HepG2 (cell line): Measurements from ENCODE around the gene KANK3. TPM values are rescaled to one million over a fixed set of nuclear protein-coding genes. Genes with fewer than 3 reads are reported as not detected.

ENCODE experiments used
- CEBPG ChIP-seq: IDR thresholded peaks from 2 replicates; pipeline ENCODE4 v1.6.1; 2016
- GABPA ChIP-seq, 2 experiments: IDR thresholded peaks; 2 replicates each; pipeline ENCODE4 v1.6.1; 2011 to 2016; ENCODE audit warnings: low read depth in 2 of 2, low read length in 1 of 2, missing biosample characterization in 1 of 2, missing genetic modification characterization in 1 of 2
- HMGXB4 ChIP-seq, 2 experiments: sonication (generic) in 1 of 2; formaldehyde crosslinking in 1 of 2; IDR thresholded peaks; 2 replicates each; pipeline versions ENCODE4 v1.4.0 to v1.6.1; 2018 to 2020; ENCODE audit warnings: missing genetic modification reagents in 2 of 2, borderline replicate concordance in 1 of 2, low read depth in 1 of 2, mild to moderate bottlenecking in 1 of 2, missing biosample characterization in 1 of 2
- HNRNPK ChIP-seq: fragments of 200-400 bp; formaldehyde crosslinking; IDR thresholded peaks from 2 replicates; pipeline ENCODE4 v1.6.1; 2018; ENCODE audit warnings: low read length, low read depth, moderate library complexity, mild to moderate bottlenecking; ENCODE audit not compliant: poor library complexity, severe bottlenecking
- KMT2A ChIP-seq: sonication (generic); formaldehyde crosslinking; IDR thresholded peaks from 2 replicates; pipeline ENCODE4 v1.4.0; 2020; ENCODE audit warnings: missing genetic modification reagents
- NAIF1 ChIP-seq: sonication (generic); formaldehyde crosslinking; IDR thresholded peaks from 2 replicates; pipeline ENCODE4 v1.5.0; 2020; ENCODE audit warnings: mild to moderate bottlenecking, missing genetic modification reagents, borderline replicate concordance
- NFE2L1 ChIP-seq: sonication (generic); formaldehyde crosslinking; IDR thresholded peaks from 2 replicates; pipeline ENCODE4 v1.4.0; 2020; ENCODE audit warnings: missing genetic modification reagents, mild to moderate bottlenecking, borderline replicate concordance
- SAP130 ChIP-seq: IDR thresholded peaks from 2 replicates; pipeline ENCODE4 v1.6.1; 2016; ENCODE audit warnings: low read depth
- SP5 ChIP-seq: IDR thresholded peaks from 2 replicates; pipeline ENCODE4 v1.6.1; 2016; ENCODE audit warnings: low read depth, borderline replicate concordance
- SRSF1 ChIP-seq: fragments of 200-400 bp; formaldehyde crosslinking; optimal IDR thresholded peaks from 2 replicates; pipeline ENCODE3; 2017; ENCODE audit warnings: mild to moderate bottlenecking, low read depth, low read length, moderate library complexity
- WIZ ChIP-seq: sonication (generic); formaldehyde crosslinking; IDR thresholded peaks from 2 replicates; pipeline ENCODE4 v1.5.1; 2020; ENCODE audit warnings: mild to moderate bottlenecking, missing genetic modification reagents
- ZEB1 ChIP-seq: IDR thresholded peaks from 2 replicates; pipeline ENCODE4 v1.6.1; 2012; ENCODE audit warnings: mild to moderate bottlenecking, low read depth, inconsistent platforms; ENCODE audit not compliant: insufficient replicate concordance
- ZNF142 ChIP-seq: sonication (generic); formaldehyde crosslinking; IDR thresholded peaks from 2 replicates; pipeline ENCODE4 v1.4.0; 2020; ENCODE audit warnings: missing genetic modification reagents
- ZNF430 ChIP-seq: sonication (generic); formaldehyde crosslinking; IDR thresholded peaks from 2 replicates; pipeline ENCODE4 v1.9.0; 2021; ENCODE audit warnings: mild to moderate bottlenecking, missing genetic modification reagents
- ZNF724P ChIP-seq: sonication (generic); formaldehyde crosslinking; IDR thresholded peaks from 2 replicates; pipeline ENCODE4 v1.8.0; 2022; ENCODE audit warnings: missing genetic modification reagents, borderline replicate concordance
- ZNF83 ChIP-seq: sonication (generic); formaldehyde crosslinking; IDR thresholded peaks from 2 replicates; pipeline ENCODE4 v1.4.0; 2020; ENCODE audit warnings: missing genetic modification reagents, mild to moderate bottlenecking, borderline replicate concordance
- polyA plus RNA-seq, 8 experiments: library from polyadenylated mRNA; depleted of rRNA in 3 of 8; stranded (reverse) in 7 of 8; unstranded in 1 of 8; fragments of >200 nt; fragmentation: Illumina TruSeq in 4 of 8; extraction: Trizol in 4 of 8; gene quantifications; 2 replicates each; pipeline versions ENCODE4 v1.2.1 to v1.2.3, GENCODE V29; 2011 to 2016; ENCODE audit warnings: low read depth in 4 of 8, missing spikeins in 1 of 8, mixed read lengths in 1 of 8; ENCODE audit not compliant: insufficient read depth in 1 of 8
- total RNA-seq, 5 experiments: library from RNA; depleted of rRNA; stranded (reverse); fragments of >200 nt; fragmentation: Illumina TruSeq; extraction: Trizol; gene quantifications; 2 replicates each; pipeline ENCODE4 v1.2.3, GENCODE V29; 2016; ENCODE audit warnings: low read depth in 1 of 5
- TF ChIP-seq, protein P1 (sequence below): IDR thresholded peaks from 2 replicates; pipeline ENCODE4 v1.6.1; 2016; ENCODE audit warnings: missing compliant biosample characterization, missing genetic modification reagents, borderline replicate concordance
- TF ChIP-seq, protein P2 (sequence below): sonication (generic); formaldehyde crosslinking; IDR thresholded peaks from 2 replicates; pipeline ENCODE4 v1.4.0; 2020; ENCODE audit warnings: mild to moderate bottlenecking, missing genetic modification reagents, borderline replicate concordance

Gene KANK3
- total and polyA plus RNA-seq, 2 of the 13 experiments (the other 11 are each of a cell fraction or from before 2014, with no cell fraction given): 0.15 to 0.20 TPM

- TF ChIP-seq ZNF142 (CRISPR knock-in tag) (peak; percentile 13; the same call in 1 of the 2 replicates), NFE2L1 (CRISPR knock-in tag) (no peak), WIZ (CRISPR knock-in tag) (no peak), HNRNPK (no peak), SRSF1 (peak; percentile 83), ZEB1 (peak; percentile 59), HMGXB4 (CRISPR knock-in tag; IDR thresholded peaks at IDR 0.05; ENCODE audit: borderline replicate concordance in 1 of 2, low read depth in 1 of 2) (0 out of 4 replicates have a peak, but pooled peaks of 1 of the 2 experiments have one; percentile 6), ZNF724P (CRISPR knock-in tag) (no peak), SAP130 (CRISPR knock-in tag) (peak; percentile 69), SP5 (CRISPR knock-in tag) (no peak), ZNF430 (CRISPR knock-in tag) (no peak), NAIF1 (CRISPR knock-in tag) (no peak), ZNF83 (CRISPR knock-in tag) (no peak), GABPA (IDR thresholded peaks at IDR 0.05; ENCODE audit: low read depth, low read length) (peak; percentile 78), GABPA (CRISPR knock-in tag; IDR thresholded peaks at IDR 0.05; ENCODE audit: low read depth) (peak; percentile 92), KMT2A (CRISPR knock-in tag) (no peak), CEBPG (CRISPR knock-in tag) (no peak)
- TF ChIP-seq, protein P1, sequence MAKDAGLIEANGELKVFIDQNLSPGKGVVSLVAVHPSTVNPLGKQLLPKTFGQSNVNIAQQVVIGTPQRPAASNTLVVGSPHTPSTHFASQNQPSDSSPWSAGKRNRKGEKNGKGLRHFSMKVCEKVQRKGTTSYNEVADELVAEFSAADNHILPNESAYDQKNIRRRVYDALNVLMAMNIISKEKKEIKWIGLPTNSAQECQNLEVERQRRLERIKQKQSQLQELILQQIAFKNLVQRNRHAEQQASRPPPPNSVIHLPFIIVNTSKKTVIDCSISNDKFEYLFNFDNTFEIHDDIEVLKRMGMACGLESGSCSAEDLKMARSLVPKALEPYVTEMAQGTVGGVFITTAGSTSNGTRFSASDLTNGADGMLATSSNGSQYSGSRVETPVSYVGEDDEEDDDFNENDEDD (CRISPR knock-in tag): no peak
- TF ChIP-seq, protein P2, sequence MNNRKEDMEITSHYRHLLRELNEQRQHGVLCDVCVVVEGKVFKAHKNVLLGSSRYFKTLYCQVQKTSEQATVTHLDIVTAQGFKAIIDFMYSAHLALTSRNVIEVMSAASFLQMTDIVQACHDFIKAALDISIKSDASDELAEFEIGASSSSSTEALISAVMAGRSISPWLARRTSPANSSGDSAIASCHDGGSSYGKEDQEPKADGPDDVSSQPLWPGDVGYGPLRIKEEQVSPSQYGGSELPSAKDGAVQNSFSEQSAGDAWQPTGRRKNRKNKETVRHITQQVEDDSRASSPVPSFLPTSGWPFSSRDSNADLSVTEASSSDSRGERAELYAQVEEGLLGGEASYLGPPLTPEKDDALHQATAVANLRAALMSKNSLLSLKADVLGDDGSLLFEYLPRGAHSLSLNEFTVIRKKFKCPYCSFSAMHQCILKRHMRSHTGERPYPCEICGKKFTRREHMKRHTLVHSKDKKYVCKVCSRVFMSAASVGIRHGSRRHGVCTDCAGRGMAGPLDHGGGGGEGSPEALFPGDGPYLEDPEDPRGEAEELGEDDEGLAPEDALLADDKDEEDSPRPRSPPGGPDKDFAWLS (CRISPR knock-in tag): no peak
These were observed 47.0 kb upstream of the KANK3 start, which contains the start of gene RAB11B (continued) for GRCh38 chr19:8389891-8390616.
